HFFc6 (cell line): ENCODE measurements around the gene MRTFA. TPM values are rescaled to one million over a fixed set of nuclear protein-coding genes. Genes with fewer than 3 reads are reported as not detected.

Experiments
- DNase-seq: peaks from one replicate; pipeline ENCODE4 v3.0.0-alpha.2; 2018
- H3K27ac Mint-ChIP-seq: 2 replicates; pipeline ENCODE4 v1.8.0; 2020; ENCODE audit warnings: mild to moderate bottlenecking, mixed read lengths
- H3K27me3 Mint-ChIP-seq: 2 replicates; pipeline ENCODE4 v1.8.0; 2021; ENCODE audit warnings: mild to moderate bottlenecking, moderate library complexity, mixed read lengths; ENCODE audit not compliant: insufficient read depth
- H3K36me3 Mint-ChIP-seq: 2 replicates; pipeline ENCODE4 v1.8.0; 2021; ENCODE audit warnings: low read depth, mixed read lengths
- H3K4me1 Mint-ChIP-seq: 2 replicates; pipeline ENCODE4 v1.8.0; 2020; ENCODE audit warnings: low read depth, mixed read lengths
- H3K4me3 Mint-ChIP-seq: 2 replicates; pipeline ENCODE4 v1.8.0; 2020; ENCODE audit warnings: mild to moderate bottlenecking, moderate library complexity, mixed read lengths
- H3K9me3 Mint-ChIP-seq: 2 replicates; pipeline ENCODE4 v1.8.0; 2020; ENCODE audit warnings: mild to moderate bottlenecking, mixed read lengths
- total RNA-seq, 6 experiments: library from RNA; stranded (reverse); fragmentation: NEBNext Ultra II Directional; extraction: Animal tissue kit (Norgen Biotek cat#: 25700); gene quantifications; 2 replicates in 1 of 6; 3 replicates in 5 of 6; pipeline ENCODE4 v1.2.3, GENCODE V29; 2021
- TF ChIP-seq, protein P1 (sequence below): fragments of 200-600 bp; sonication (generic); IDR thresholded peaks from 2 replicates; pipeline ENCODE4 v1.5.0; 2021; ENCODE audit warnings: antibody characterized with exemption, mild to moderate bottlenecking

The MRTFA gene
- total RNA-seq, 6 experiments from 2014 or later, result 36.4 to 48.7 (median 42.2) TPM

DNA sequence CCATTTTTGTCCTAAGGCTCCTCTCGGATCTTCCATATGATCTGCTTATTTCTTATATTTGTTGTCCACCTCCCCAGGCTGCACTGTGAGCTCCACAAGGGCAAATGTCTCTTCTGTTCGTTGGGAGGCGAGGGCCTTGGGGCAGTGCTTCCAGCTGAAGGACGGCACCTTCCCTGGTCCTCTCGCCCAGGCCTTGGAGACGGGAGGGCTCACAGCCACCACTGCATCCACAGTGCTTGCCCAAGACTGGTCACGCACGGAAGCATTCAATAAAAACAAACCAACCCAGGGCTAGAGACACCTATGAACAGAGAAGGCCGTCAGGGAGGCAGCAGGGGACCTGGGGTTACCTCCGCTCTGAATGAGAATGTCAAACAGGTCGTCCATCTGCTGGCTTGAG is 219.9 kb downstream of the MRTFA start:
- Mint-ChIP-seq H3K27me3 (peaks cover 5% of the 10 kb centered on the region), H3K4me3 (no peak overlapping the region), H3K9me3 (no peaks in the 10 kb centered on the region; the same call in 1 of the 2 replicates), H3K36me3 (peaks cover 25% of the 10 kb centered on the region), H3K27ac (no peak overlapping the region), H3K4me1 (peaks cover 11% of the 10 kb centered on the region; the same call in 1 of the 2 replicates)
- DNase-seq, result no peak
- TF ChIP-seq, protein P1, sequence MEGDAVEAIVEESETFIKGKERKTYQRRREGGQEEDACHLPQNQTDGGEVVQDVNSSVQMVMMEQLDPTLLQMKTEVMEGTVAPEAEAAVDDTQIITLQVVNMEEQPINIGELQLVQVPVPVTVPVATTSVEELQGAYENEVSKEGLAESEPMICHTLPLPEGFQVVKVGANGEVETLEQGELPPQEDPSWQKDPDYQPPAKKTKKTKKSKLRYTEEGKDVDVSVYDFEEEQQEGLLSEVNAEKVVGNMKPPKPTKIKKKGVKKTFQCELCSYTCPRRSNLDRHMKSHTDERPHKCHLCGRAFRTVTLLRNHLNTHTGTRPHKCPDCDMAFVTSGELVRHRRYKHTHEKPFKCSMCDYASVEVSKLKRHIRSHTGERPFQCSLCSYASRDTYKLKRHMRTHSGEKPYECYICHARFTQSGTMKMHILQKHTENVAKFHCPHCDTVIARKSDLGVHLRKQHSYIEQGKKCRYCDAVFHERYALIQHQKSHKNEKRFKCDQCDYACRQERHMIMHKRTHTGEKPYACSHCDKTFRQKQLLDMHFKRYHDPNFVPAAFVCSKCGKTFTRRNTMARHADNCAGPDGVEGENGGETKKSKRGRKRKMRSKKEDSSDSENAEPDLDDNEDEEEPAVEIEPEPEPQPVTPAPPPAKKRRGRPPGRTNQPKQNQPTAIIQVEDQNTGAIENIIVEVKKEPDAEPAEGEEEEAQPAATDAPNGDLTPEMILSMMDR, result no peak

DNA sequence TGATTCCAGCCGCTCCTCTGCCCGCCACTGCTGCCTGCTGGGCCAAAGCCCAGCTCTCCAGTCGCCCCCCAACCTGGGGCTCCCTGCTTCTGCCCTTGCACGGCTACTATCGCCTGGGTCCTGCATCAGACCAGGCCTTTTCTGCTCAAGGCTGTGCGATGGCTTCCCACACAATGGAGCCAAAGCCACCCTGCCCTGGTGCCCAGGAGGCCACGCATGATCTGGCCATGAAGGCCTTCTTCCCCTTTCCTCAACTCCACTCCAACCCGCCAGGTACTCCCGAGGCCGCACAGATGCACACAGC is 220.3 kb downstream of the MRTFA start:
- peaks cover 25% of the 10 kb centered on the region for H3K36me3 Mint-ChIP-seq
- no peak overlapping the region for H3K4me3 Mint-ChIP-seq
- peaks cover 11% of the 10 kb centered on the region; the same call in 1 of the 2 replicates for H3K4me1 Mint-ChIP-seq
- DNase-seq, result no peak
- TF ChIP-seq, protein P1, result no peak
- H3K27ac Mint-ChIP-seq, result no peak overlapping the region
- H3K27me3 Mint-ChIP-seq, result peaks cover 5% of the 10 kb centered on the region
- no peaks in the 10 kb centered on the region; the same call in 1 of the 2 replicates for H3K9me3 Mint-ChIP-seq

DNA sequence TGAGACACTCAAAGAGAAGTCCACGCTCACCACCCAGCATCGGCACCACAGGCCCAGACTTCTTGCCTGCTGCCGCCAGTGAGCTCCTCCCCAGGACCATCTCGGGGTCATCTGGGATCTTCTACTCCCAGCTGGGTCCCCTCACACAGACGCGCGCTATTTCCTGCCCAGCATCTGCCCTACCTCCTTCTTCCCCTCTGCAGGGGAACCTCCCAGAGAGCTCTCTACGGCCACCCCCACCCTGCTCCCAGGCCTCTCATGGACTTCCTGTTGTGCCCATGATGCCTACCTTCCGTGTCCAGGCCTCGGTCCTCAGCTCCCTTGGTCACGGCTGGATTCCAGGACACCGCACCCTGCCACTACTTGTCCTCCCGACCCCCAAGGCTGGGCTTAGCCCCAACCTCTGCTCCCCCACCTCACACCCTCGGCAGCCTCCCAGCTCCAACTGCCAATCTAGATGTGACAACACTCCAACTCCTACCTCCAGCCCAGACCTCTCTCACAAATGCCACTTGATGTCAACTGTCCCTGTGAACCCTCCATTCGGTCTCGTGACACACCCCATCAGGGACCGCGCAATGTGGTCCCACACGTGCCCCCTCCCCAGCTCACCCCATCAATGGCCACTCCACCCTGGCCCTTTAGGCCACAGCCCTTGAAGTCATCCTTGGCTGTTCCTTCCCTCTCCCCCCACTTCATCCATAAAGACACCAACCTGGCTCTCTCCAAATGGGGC is 220.8 kb downstream of the MRTFA start:
- Mint-ChIP-seq H3K4me3 (no peak overlapping the region; the same call in 1 of the 2 replicates), H3K27ac (peak overlapping the region; percentile 55), H3K27me3 (peaks cover 5% of the 10 kb centered on the region), H3K9me3 (no peaks in the 10 kb centered on the region; the same call in 1 of the 2 replicates), H3K36me3 (peaks cover 25% of the 10 kb centered on the region), H3K4me1 (peaks cover 11% of the 10 kb centered on the region; the same call in 1 of the 2 replicates)
- TF ChIP-seq, protein P1, result no peak
- no peak for DNase-seq

DNA sequence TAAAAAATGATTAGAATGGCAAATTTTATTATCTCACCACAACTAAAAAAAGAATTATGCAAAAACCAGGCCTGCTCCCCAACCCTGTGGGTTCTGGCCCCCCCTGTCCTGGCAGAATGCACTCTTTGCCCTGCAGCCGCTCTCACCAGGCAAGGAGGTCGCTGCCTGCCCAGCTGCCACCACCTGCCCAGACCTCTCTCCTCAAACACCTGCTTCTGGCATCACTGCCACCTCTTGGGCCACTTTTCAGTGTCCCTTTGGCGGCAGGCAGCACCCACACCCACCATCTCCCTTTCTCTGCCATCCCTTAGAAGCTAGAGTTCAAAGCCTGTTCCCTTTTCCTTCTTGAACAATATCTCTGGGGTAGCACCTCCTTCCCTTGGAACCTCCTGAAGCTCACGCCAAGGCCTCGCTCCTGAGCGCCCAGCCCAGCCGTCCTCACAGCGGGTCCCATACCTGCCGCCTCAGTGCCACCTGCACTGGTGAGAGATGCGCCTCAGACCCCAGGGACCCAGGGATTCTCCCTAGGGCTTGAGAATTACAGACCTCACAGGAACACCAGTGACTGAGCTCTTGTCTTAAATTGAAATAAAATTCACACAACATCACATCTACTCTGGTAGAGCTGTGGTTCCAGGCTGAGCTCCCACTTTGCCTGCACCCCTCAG is 221.5 kb downstream of the MRTFA start:
- Mint-ChIP-seq H3K27me3 (peaks cover 8% of the 10 kb centered on the region), H3K4me3 (no peak overlapping the region; the same call in 1 of the 2 replicates), H3K36me3 (peaks cover 25% of the 10 kb centered on the region), H3K4me1 (peaks cover 15% of the 10 kb centered on the region), H3K27ac (peak overlapping the region; percentile 55), H3K9me3 (no peaks in the 10 kb centered on the region; the same call in 1 of the 2 replicates)
- TF ChIP-seq, protein P1, result no peak
- DNase-seq, result no peak

DNA sequence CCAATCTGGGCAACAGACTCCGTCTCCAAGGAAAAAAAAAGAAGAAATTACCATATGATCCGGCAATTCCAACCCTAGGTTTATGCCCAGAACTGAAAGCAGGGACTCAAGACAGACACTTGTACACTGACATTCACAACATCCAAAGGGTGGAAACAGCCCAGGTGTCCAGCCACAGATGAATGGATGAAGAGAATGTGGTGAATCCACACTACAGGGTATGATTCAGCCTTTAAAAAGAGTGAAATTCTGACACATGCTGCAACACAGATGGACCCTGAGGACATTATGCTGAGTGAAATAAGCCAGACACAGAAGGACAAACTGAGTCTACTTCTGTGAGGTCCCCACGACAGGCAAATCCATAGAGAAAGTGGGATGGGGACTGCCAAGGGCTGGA is 222.2 kb downstream of the MRTFA start:
- peaks cover 25% of the 10 kb centered on the region for H3K36me3 Mint-ChIP-seq
- H3K27ac Mint-ChIP-seq, result no peak overlapping the region
- H3K9me3 Mint-ChIP-seq, result no peaks in the 10 kb centered on the region; the same call in 1 of the 2 replicates
- H3K4me3 Mint-ChIP-seq, result no peak overlapping the region
- H3K4me1 Mint-ChIP-seq, result peaks cover 17% of the 10 kb centered on the region
- DNase-seq, result no peak
- TF ChIP-seq, protein P1, result no peak
- H3K27me3 Mint-ChIP-seq, result peaks cover 8% of the 10 kb centered on the region
